ENCODE results near the gene DNAH8. TPM values are rescaled to one million over a fixed set of nuclear protein-coding genes. Genes with fewer than 3 reads are reported as not detected.

Gene DNAH8
- total RNA-seq, 4 donors from 2014 or later: 0.22 TPM; not detected in 3

- Histone ChIP-seq H3K4me1 (no peaks in the 10 kb centered on the region), H3K9me3 (peaks cover 0 to 4% (median 0%) of the 10 kb centered on the region in 4 donors), H3K27ac (no peak overlapping the region), H3K4me3 (no peak overlapping the region), H3K36me3 (no peaks in the 10 kb centered on the region), H3K27me3 (no peaks in the 10 kb centered on the region)
- no peak for DNase-seq (ENCODE audit: low spot score in 2 of 2)
- no peak for TF ChIP-seq EP300 (IDR thresholded peaks at IDR 0.05)
- no peak for TF ChIP-seq POLR2A (IDR thresholded peaks at IDR 0.05)
- TF ChIP-seq CTCF (IDR thresholded peaks at IDR 0.05): no peak
- 73 to 76% methylated on average over 2 of the region's 2 CpGs for WGBS, 2 donors
Measured at GRCh38 chr6:38827024-38827423, 111.9 kb downstream of the DNAH8 start.

- H3K27me3 ChIP-seq: no peaks in the 10 kb centered on the region
- TF ChIP-seq POLR2A (IDR thresholded peaks at IDR 0.05) (no peak), EP300 (IDR thresholded peaks at IDR 0.05) (no peak), CTCF (IDR thresholded peaks at IDR 0.05) (no peak)
- H3K36me3 ChIP-seq: no peaks in the 10 kb centered on the region
- DNase-seq (ENCODE audit: low spot score in 2 of 2): no peak
- H3K27ac ChIP-seq: no peak overlapping the region
- peaks cover 0 to 4% (median 0%) of the 10 kb centered on the region in 4 donors for H3K9me3 ChIP-seq
- H3K4me3 ChIP-seq: no peak overlapping the region
- no peaks in the 10 kb centered on the region for H3K4me1 ChIP-seq
Measured at GRCh38 chr6:38831865-38832264, 116.8 kb downstream of the DNAH8 start.

GRCh38 chr6:38833320-38833719, 118.2 kb downstream of the DNAH8 start:
- TF ChIP-seq POLR2A (IDR thresholded peaks at IDR 0.05) (no peak), EP300 (IDR thresholded peaks at IDR 0.05) (no peak), CTCF (IDR thresholded peaks at IDR 0.05) (no peak)
- 95 to 96% methylated on average over 1 of the region's 1 CpG for WGBS, 2 donors

GRCh38 chr6:38836585-38836984, 121.5 kb downstream of the DNAH8 start:
- no peaks in the 10 kb centered on the region for H3K4me1 ChIP-seq
- WGBS, 2 donors: 63 to 81% methylated on average over 1 of the region's 1 CpG
- H3K4me3 ChIP-seq: no peak overlapping the region
- TF ChIP-seq POLR2A (IDR thresholded peaks at IDR 0.05) (no peak), EP300 (IDR thresholded peaks at IDR 0.05) (no peak), CTCF (IDR thresholded peaks at IDR 0.05) (no peak)
- no peaks in the 10 kb centered on the region for H3K9me3 ChIP-seq
- no peaks in the 10 kb centered on the region for H3K27me3 ChIP-seq
- H3K36me3 ChIP-seq: no peaks in the 10 kb centered on the region
- no peak for DNase-seq (ENCODE audit: low spot score in 2 of 2)
- no peak overlapping the region for H3K27ac ChIP-seq

More at GRCh38 chr6:38833320-38833719, 118.2 kb downstream of the DNAH8 start:
- Histone ChIP-seq H3K4me1 (no peaks in the 10 kb centered on the region), H3K9me3 (peaks cover 0 to 4% (median 0%) of the 10 kb centered on the region in 4 donors), H3K36me3 (no peaks in the 10 kb centered on the region), H3K27ac (no peak overlapping the region), H3K27me3 (no peaks in the 10 kb centered on the region), H3K4me3 (no peak overlapping the region)
- DNase-seq (ENCODE audit: low spot score in 2 of 2): no peak

- no peaks in the 10 kb centered on the region for H3K9me3 ChIP-seq
- no peak overlapping the region for H3K27ac ChIP-seq
- H3K4me3 ChIP-seq: no peak overlapping the region
- 77 to 87% methylated on average over 3 of the region's 3 CpGs for WGBS, 2 donors
- TF ChIP-seq EP300 (IDR thresholded peaks at IDR 0.05) (no peak), CTCF (IDR thresholded peaks at IDR 0.05) (no peak), POLR2A (IDR thresholded peaks at IDR 0.05) (no peak)
- no peaks in the 10 kb centered on the region for H3K4me1 ChIP-seq
- no peaks in the 10 kb centered on the region for H3K27me3 ChIP-seq
- DNase-seq (ENCODE audit: low spot score in 2 of 2): no peak
- H3K36me3 ChIP-seq: no peaks in the 10 kb centered on the region
Measured at GRCh38 chr6:38837101-38837500, 122.0 kb downstream of the DNAH8 start.

Measured in tibial nerve (tissue), 4 donors.